Lower leg skin (tissue), 3 donors: ENCODE results near the gene BLOC1S6.

Source experiments
- POLR2A ChIP-seq, 2 donors: fragments of 450-650 bp; IDR thresholded peaks; one replicate each; pipeline ENCODE4 v1.6.1; 2016 to 2017; ENCODE audit warnings: antibody characterized with exemption in 2 of 2, mild to moderate bottlenecking in 1 of 2, moderate library complexity in 1 of 2
- TF ChIP-seq, protein P1 (sequence below), 3 donors: fragments of 450-650 bp; IDR thresholded peaks; one replicate each; pipeline ENCODE4 v1.5.1; 2016; ENCODE audit warnings: antibody characterized with exemption in 3 of 3, mild to moderate bottlenecking in 3 of 3, moderate library complexity in 2 of 3

GRCh38 chr15:45587863-45588170, 638 bp downstream of the BLOC1S6 start:
- TF ChIP-seq, protein P1, sequence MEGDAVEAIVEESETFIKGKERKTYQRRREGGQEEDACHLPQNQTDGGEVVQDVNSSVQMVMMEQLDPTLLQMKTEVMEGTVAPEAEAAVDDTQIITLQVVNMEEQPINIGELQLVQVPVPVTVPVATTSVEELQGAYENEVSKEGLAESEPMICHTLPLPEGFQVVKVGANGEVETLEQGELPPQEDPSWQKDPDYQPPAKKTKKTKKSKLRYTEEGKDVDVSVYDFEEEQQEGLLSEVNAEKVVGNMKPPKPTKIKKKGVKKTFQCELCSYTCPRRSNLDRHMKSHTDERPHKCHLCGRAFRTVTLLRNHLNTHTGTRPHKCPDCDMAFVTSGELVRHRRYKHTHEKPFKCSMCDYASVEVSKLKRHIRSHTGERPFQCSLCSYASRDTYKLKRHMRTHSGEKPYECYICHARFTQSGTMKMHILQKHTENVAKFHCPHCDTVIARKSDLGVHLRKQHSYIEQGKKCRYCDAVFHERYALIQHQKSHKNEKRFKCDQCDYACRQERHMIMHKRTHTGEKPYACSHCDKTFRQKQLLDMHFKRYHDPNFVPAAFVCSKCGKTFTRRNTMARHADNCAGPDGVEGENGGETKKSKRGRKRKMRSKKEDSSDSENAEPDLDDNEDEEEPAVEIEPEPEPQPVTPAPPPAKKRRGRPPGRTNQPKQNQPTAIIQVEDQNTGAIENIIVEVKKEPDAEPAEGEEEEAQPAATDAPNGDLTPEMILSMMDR (IDR thresholded peaks at IDR 0.05) = no peak
- no peak for TF ChIP-seq POLR2A (IDR thresholded peaks at IDR 0.05)
